ENCODE data around the gene DPPA2.

- TF ChIP-seq, protein P1, sequence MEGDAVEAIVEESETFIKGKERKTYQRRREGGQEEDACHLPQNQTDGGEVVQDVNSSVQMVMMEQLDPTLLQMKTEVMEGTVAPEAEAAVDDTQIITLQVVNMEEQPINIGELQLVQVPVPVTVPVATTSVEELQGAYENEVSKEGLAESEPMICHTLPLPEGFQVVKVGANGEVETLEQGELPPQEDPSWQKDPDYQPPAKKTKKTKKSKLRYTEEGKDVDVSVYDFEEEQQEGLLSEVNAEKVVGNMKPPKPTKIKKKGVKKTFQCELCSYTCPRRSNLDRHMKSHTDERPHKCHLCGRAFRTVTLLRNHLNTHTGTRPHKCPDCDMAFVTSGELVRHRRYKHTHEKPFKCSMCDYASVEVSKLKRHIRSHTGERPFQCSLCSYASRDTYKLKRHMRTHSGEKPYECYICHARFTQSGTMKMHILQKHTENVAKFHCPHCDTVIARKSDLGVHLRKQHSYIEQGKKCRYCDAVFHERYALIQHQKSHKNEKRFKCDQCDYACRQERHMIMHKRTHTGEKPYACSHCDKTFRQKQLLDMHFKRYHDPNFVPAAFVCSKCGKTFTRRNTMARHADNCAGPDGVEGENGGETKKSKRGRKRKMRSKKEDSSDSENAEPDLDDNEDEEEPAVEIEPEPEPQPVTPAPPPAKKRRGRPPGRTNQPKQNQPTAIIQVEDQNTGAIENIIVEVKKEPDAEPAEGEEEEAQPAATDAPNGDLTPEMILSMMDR (IDR thresholded peaks at IDR 0.05) = no peak
- TF ChIP-seq POLR2A (IDR thresholded peaks at IDR 0.05) = no peak
Measured at GRCh38 chr3:109252641-109253040, 63.7 kb downstream of the DPPA2 start.

All from body of pancreas (tissue), 4 donors.